HepG2 (cell line): ENCODE measurements around the gene ERCC6L2. TPM values are rescaled to one million over a fixed set of nuclear protein-coding genes. Genes with fewer than 3 reads are reported as not detected.

Experiments
- BRD4 ChIP-seq: sonication (generic); formaldehyde crosslinking; IDR thresholded peaks from 2 replicates; pipeline ENCODE4 v1.4.0; 2020; ENCODE audit warnings: missing genetic modification reagents
- DMAP1 ChIP-seq: IDR thresholded peaks from 2 replicates; pipeline ENCODE4 v1.6.1; 2016
- ISX ChIP-seq: sonication (generic); formaldehyde crosslinking; conservative IDR thresholded peaks from 2 replicates; pipeline ENCODE4 v1.5.0; 2020; ENCODE audit warnings: missing genetic modification reagents
- KAT2B ChIP-seq: fragments of 150-350 bp; IDR thresholded peaks from 2 replicates; pipeline ENCODE4 v1.6.1; 2014; ENCODE audit warnings: low read depth, low read length, borderline replicate concordance
- KLF12 ChIP-seq: sonication (generic); formaldehyde crosslinking; IDR thresholded peaks from 2 replicates; pipeline ENCODE4 v1.4.0; 2020; ENCODE audit warnings: missing genetic modification reagents, borderline replicate concordance
- MEIS2 ChIP-seq: sonication (generic); formaldehyde crosslinking; IDR thresholded peaks from 2 replicates; pipeline ENCODE4 v1.9.0; 2021; ENCODE audit warnings: mild to moderate bottlenecking, missing genetic modification reagents
- SNAPC2 ChIP-seq: sonication (generic); formaldehyde crosslinking; IDR thresholded peaks from 2 replicates; pipeline ENCODE4 v1.8.1; 2022; ENCODE audit warnings: mild to moderate bottlenecking, missing genetic modification reagents
- SP140L ChIP-seq: sonication (generic); formaldehyde crosslinking; IDR thresholded peaks from 2 replicates; pipeline ENCODE4 v1.4.0; 2020; ENCODE audit warnings: missing genetic modification reagents, borderline replicate concordance
- SRY ChIP-seq: sonication (generic); formaldehyde crosslinking; IDR thresholded peaks from 2 replicates; pipeline ENCODE4 v1.8.0; 2022; ENCODE audit warnings: mild to moderate bottlenecking, missing genetic modification reagents
- ZKSCAN1 ChIP-seq: fragments of 150-350 bp; IDR thresholded peaks from 2 replicates; pipeline ENCODE4 v1.6.1; 2014; ENCODE audit warnings: low read length
- ZNF329 ChIP-seq: sonication (generic); formaldehyde crosslinking; IDR thresholded peaks from 2 replicates; pipeline ENCODE4 v1.9.0; 2021; ENCODE audit warnings: low read depth, mild to moderate bottlenecking, missing genetic modification reagents
- ZNF768 ChIP-seq: sonication (generic); formaldehyde crosslinking; IDR thresholded peaks from 2 replicates; pipeline ENCODE4 v1.4.0; 2020; ENCODE audit warnings: missing genetic modification reagents
- ZNF883 ChIP-seq: sonication (generic); formaldehyde crosslinking; IDR thresholded peaks from 2 replicates; pipeline ENCODE4 v1.5.1; 2020; ENCODE audit warnings: mild to moderate bottlenecking, missing genetic modification reagents; ENCODE audit errors: not compliant biosample characterization
- polyA plus RNA-seq, 8 experiments: library from polyadenylated mRNA; depleted of rRNA in 3 of 8; stranded (reverse) in 7 of 8; unstranded in 1 of 8; fragments of >200 nt; fragmentation: Illumina TruSeq in 4 of 8; extraction: Trizol in 4 of 8; gene quantifications; 2 replicates each; pipeline versions ENCODE4 v1.2.1 to v1.2.3, GENCODE V29; 2011 to 2016; ENCODE audit warnings: low read depth in 4 of 8, missing spikeins in 1 of 8, mixed read lengths in 1 of 8; ENCODE audit not compliant: insufficient read depth in 1 of 8
- total RNA-seq, 5 experiments: library from RNA; depleted of rRNA; stranded (reverse); fragments of >200 nt; fragmentation: Illumina TruSeq; extraction: Trizol; gene quantifications; 2 replicates each; pipeline ENCODE4 v1.2.3, GENCODE V29; 2016; ENCODE audit warnings: low read depth in 1 of 5
- TF ChIP-seq, protein P1 (sequence below): sonication (generic); formaldehyde crosslinking; IDR thresholded peaks from 2 replicates; pipeline ENCODE4 v1.4.0; 2020; ENCODE audit warnings: missing genetic modification reagents, borderline replicate concordance
- TF ChIP-seq, protein P2 (sequence below): sonication (generic); formaldehyde crosslinking; IDR thresholded peaks from 2 replicates; pipeline ENCODE4 v1.4.0; 2020; ENCODE audit warnings: missing genetic modification reagents, borderline replicate concordance
- TF ChIP-seq, protein P3 (sequence below): sonication (generic); formaldehyde crosslinking; IDR thresholded peaks from 2 replicates; pipeline ENCODE4 v1.5.1; 2020; ENCODE audit warnings: mild to moderate bottlenecking, moderate library complexity, missing genetic modification reagents
- TF ChIP-seq, protein P4 (sequence below): sonication (generic); formaldehyde crosslinking; IDR thresholded peaks from 2 replicates; pipeline ENCODE4 v1.8.0; 2022; ENCODE audit warnings: missing genetic modification reagents, low read depth, mild to moderate bottlenecking, borderline replicate concordance
- TF ChIP-seq, protein P5 (sequence below): sonication (generic); formaldehyde crosslinking; IDR thresholded peaks from 2 replicates; pipeline ENCODE4 v1.5.0; 2020; ENCODE audit warnings: mild to moderate bottlenecking, missing genetic modification reagents, borderline replicate concordance

The ERCC6L2 gene
- total and polyA plus RNA-seq, 2 of the 13 experiments (the other 11 are each of a cell fraction or from before 2014, with no cell fraction given): 13.4 to 45.9 TPM

DNA sequence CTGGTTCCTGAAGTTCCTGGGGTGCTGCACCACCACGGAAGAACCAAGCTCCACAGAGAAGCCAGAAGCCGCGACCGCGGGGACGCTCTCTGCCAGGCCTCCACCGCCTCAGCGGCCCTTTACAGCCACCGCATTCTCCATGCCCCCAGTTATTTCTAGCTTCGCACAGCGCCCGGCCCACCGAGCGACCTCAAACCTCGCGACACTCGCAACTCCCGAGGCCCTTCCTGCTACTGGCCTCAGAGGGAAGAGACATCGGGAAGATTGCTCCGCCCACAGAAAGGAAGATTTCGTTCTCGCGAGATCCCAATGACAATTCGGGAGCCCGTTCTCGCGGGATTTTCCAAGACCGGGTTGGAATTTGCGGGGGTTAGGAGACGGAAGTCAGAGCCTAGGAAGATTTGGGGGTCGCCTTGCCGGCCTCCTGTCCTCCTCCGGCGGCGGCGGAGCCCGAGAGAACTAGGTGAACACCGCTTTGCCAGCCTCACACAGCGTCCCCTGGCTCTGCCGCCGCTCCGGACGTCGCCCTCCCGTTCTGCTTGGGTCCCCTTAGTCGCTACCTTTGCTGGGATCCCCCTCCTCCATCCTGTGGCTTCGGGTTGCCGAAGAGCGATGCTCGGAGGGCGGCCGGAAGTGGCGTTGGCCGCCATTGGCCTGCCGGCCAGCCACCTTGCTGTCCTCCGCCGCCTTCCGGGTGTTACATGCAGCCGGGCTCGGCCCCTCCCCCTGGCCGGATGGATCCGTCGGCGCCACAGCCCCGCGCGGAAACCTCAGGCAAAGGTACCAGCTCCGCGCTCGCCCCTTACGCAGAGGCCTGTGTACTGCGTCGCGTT lies at the start of gene ERCC6L2 (continued):
- TF ChIP-seq, protein P1, sequence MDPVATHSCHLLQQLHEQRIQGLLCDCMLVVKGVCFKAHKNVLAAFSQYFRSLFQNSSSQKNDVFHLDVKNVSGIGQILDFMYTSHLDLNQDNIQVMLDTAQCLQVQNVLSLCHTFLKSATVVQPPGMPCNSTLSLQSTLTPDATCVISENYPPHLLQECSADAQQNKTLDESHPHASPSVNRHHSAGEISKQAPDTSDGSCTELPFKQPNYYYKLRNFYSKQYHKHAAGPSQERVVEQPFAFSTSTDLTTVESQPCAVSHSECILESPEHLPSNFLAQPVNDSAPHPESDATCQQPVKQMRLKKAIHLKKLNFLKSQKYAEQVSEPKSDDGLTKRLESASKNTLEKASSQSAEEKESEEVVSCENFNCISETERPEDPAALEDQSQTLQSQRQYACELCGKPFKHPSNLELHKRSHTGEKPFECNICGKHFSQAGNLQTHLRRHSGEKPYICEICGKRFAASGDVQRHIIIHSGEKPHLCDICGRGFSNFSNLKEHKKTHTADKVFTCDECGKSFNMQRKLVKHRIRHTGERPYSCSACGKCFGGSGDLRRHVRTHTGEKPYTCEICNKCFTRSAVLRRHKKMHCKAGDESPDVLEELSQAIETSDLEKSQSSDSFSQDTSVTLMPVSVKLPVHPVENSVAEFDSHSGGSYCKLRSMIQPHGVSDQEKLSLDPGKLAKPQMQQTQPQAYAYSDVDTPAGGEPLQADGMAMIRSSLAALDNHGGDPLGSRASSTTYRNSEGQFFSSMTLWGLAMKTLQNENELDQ (CRISPR knock-in tag): peak; percentile 60; the same call in 1 of the 2 replicates
- TF ChIP-seq ZNF768 (CRISPR knock-in tag) (peak; percentile 89), SP140L (CRISPR knock-in tag) (no peak), ZNF883 (CRISPR knock-in tag) (peak; percentile 72), ZNF329 (CRISPR knock-in tag) (no peak), BRD4 (CRISPR knock-in tag) (peak; percentile 85), KAT2B (no peak), SRY (CRISPR knock-in tag) (no peak), SNAPC2 (CRISPR knock-in tag) (peak; percentile 92), ZKSCAN1 (peak; percentile 66; the same call in 1 of the 2 replicates), ISX (no peak), DMAP1 (CRISPR knock-in tag) (peak; percentile 97), KLF12 (peak; percentile 50; the same call in 1 of the 2 replicates), MEIS2 (CRISPR knock-in tag) (peak; percentile 86)
- TF ChIP-seq, protein P2, sequence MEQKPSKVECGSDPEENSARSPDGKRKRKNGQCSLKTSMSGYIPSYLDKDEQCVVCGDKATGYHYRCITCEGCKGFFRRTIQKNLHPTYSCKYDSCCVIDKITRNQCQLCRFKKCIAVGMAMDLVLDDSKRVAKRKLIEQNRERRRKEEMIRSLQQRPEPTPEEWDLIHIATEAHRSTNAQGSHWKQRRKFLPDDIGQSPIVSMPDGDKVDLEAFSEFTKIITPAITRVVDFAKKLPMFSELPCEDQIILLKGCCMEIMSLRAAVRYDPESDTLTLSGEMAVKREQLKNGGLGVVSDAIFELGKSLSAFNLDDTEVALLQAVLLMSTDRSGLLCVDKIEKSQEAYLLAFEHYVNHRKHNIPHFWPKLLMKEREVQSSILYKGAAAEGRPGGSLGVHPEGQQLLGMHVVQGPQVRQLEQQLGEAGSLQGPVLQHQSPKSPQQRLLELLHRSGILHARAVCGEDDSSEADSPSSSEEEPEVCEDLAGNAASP: peak; percentile 29; the same call in 1 of the 2 replicates
- TF ChIP-seq, protein P3, sequence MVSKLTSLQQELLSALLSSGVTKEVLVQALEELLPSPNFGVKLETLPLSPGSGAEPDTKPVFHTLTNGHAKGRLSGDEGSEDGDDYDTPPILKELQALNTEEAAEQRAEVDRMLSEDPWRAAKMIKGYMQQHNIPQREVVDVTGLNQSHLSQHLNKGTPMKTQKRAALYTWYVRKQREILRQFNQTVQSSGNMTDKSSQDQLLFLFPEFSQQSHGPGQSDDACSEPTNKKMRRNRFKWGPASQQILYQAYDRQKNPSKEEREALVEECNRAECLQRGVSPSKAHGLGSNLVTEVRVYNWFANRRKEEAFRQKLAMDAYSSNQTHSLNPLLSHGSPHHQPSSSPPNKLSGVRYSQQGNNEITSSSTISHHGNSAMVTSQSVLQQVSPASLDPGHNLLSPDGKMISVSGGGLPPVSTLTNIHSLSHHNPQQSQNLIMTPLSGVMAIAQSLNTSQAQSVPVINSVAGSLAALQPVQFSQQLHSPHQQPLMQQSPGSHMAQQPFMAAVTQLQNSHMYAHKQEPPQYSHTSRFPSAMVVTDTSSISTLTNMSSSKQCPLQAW: no peak; the same call in 1 of the 2 replicates
- TF ChIP-seq, protein P4, sequence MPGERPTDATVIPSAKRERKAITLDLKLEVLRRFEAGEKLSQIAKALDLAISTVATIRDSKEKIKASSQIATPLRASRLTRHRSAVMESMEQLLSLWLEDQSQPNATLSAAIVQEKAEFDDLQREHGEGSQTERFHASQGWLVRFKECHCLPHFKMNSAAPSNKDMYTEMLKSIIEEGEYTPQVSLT: no peak
- TF ChIP-seq, protein P5, sequence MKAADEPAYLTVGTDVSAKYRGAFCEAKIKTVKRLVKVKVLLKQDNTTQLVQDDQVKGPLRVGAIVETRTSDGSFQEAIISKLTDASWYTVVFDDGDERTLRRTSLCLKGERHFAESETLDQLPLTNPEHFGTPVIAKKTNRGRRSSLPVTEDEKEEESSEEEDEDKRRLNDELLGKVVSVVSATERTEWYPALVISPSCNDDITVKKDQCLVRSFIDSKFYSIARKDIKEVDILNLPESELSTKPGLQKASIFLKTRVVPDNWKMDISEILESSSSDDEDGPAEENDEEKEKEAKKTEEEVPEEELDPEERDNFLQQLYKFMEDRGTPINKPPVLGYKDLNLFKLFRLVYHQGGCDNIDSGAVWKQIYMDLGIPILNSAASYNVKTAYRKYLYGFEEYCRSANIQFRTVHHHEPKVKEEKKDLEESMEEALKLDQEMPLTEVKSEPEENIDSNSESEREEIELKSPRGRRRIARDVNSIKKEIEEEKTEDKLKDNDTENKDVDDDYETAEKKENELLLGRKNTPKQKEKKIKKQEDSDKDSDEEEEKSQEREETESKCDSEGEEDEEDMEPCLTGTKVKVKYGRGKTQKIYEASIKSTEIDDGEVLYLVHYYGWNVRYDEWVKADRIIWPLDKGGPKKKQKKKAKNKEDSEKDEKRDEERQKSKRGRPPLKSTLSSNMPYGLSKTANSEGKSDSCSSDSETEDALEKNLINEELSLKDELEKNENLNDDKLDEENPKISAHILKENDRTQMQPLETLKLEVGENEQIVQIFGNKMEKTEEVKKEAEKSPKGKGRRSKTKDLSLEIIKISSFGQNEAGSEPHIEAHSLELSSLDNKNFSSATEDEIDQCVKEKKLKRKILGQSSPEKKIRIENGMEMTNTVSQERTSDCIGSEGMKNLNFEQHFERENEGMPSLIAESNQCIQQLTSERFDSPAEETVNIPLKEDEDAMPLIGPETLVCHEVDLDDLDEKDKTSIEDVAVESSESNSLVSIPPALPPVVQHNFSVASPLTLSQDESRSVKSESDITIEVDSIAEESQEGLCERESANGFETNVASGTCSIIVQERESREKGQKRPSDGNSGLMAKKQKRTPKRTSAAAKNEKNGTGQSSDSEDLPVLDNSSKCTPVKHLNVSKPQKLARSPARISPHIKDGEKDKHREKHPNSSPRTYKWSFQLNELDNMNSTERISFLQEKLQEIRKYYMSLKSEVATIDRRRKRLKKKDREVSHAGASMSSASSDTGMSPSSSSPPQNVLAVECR (CRISPR knock-in tag): peak; percentile 95
